NCI-H2081 (cell line): Measurements from ENCODE around the gene TUBA1A.
A peak's percentile ranks its signal among the peaks of the same experiment; 100 is the strongest.
"Not testable (repeated sequence)": the region's sequence is repeated elsewhere in the genome, so short reads cannot be mapped to it uniquely, and the experiment has no call there.

Experiments used
- DNase-seq, 2 experiments: peaks; one replicate each; lab custom pipeline; 2025; lab: John Stamatoyannopoulos, UW

Gene TUBA1A

GRCh38 chr12:49188916-49189367 is at the start of gene TUBA1A:
Gene TUBA1A, minus strand, starts transcription at chr12:49189080. Its CDS starts 101 bp downstream, at chr12:49188979.
- peak; percentile 99 to 100 for DNase-seq

GRCh38 chr12:49236423-49236822 is 47.5 kb upstream of the TUBA1A start:
- DNase-seq, result no peak

- DNase-seq, result peak; percentile 93 to 98
These were observed 45.1 kb upstream of the TUBA1A start for GRCh38 chr12:49233842-49234526.

GRCh38 chr12:49232940-49233841 is 44.3 kb upstream of the TUBA1A start:
- peak; percentile 85 to 86 for DNase-seq

- DNase-seq, result peak; percentile 27 to 71
These were observed 43.2 kb upstream of the TUBA1A start for GRCh38 chr12:49231878-49232655.

- DNase-seq, result no peak
These were observed 41.9 kb upstream of the TUBA1A start for GRCh38 chr12:49230805-49231194.

GRCh38 chr12:49230176-49230804 is 41.4 kb upstream of the TUBA1A start:
- peak; percentile 72 to 86 for DNase-seq

GRCh38 chr12:49228653-49229052 is 39.8 kb upstream of the TUBA1A start:
- DNase-seq, result no peak

- peak; percentile 25 to 73 for DNase-seq
These were observed 38.8 kb upstream of the TUBA1A start for GRCh38 chr12:49227713-49228112.

- no peak for DNase-seq
These were observed 36.8 kb upstream of the TUBA1A start for GRCh38 chr12:49225576-49226166.

GRCh38 chr12:49223590-49224369 is 34.9 kb upstream of the TUBA1A start:
- DNase-seq, result no peak

GRCh38 chr12:49223122-49223521 is 34.2 kb upstream of the TUBA1A start:
- no peak for DNase-seq

- DNase-seq, result no peak
These were observed 32.1 kb upstream of the TUBA1A start for GRCh38 chr12:49220972-49221371.

GRCh38 chr12:49219417-49220026 is 30.6 kb upstream of the TUBA1A start:
- DNase-seq, result no peak

GRCh38 chr12:49212572-49212971 is 23.7 kb upstream of the TUBA1A start:
- DNase-seq, result no peak

GRCh38 chr12:49210703-49211102 is 21.8 kb upstream of the TUBA1A start:
- DNase-seq, result not testable (repeated sequence)

GRCh38 chr12:49208676-49209075 is 19.8 kb upstream of the TUBA1A start:
- no peak for DNase-seq

GRCh38 chr12:49208146-49208545 is 19.3 kb upstream of the TUBA1A start:
- no peak for DNase-seq

GRCh38 chr12:49206389-49206788 is 17.5 kb upstream of the TUBA1A start:
- DNase-seq, result no peak
